ENCODE results near the gene CDH5. TPM values are rescaled to one million over a fixed set of nuclear protein-coding genes. Genes with fewer than 3 reads are reported as not detected.
A peak's percentile ranks its signal among the peaks of the same experiment; 100 is the strongest.

The CDH5 gene
- total and polyA plus RNA-seq, 2 of the 13 experiments (the other 11 are each of a cell fraction or from before 2014, with no cell fraction given) = 0.71 to 1.1 TPM

DNA sequence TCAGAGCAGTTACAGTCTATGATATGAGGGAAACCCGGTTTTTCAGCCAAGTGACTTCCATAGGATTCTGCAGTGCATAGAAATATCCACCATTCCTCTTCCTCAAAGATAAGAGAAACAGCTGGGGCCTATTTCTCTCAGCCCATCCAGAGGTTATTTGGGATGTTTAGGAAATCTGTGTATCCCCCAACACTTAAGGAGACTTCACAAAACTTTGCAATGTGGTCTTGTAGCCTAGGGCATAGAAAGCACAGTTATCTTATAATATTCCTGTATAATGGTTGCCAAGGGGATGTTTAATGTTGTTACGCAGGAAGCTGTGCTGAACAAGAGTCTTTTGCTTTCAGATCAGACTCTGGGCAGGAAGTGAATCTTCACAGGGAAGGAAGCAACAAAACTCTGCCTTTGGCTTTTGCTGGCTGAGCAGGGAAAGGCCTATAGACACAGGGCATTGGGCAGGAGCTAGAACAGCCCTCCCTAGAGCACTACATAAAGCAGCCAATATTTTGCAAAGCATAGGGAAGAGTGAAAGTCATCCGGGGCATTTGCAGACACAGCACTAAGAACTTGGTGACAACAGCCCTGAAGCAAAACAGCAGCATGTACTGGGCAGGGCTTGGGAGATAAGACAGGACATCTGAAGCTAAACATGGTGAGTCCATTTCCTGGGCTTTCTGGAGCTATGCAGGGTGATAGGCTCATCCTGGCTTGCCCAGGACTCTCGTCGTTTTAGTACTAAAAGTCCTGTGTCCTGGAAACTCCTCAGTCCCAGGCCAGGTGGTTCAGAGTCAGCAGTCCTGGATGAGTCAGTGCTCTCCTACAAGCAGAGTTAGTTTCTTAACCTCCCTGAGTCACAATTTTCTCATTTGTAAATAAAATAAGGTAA lies 41.9 kb downstream of the CDH5 start (continued):
- no peak for TF ChIP-seq ZNF577 (CRISPR knock-in tag; IDR thresholded peaks at IDR 0.05; ENCODE audit: borderline replicate concordance, low read depth)
- 0 out of 2 replicates have a peak, but pooled peaks have one; percentile 50 for TF ChIP-seq ZNF12 (CRISPR knock-in tag; IDR thresholded peaks at IDR 0.05)
- TF ChIP-seq PCBP1 (IDR thresholded peaks at IDR 0.05; ENCODE audit: borderline replicate concordance, low read depth, low read length) = no peak
- TF ChIP-seq RBM39 (IDR thresholded peaks at IDR 0.05; ENCODE audit: low read depth, low read length, poor library complexity, severe bottlenecking) = no peak
- no peak for TF ChIP-seq SNAI1 (CRISPR knock-in tag; IDR thresholded peaks at IDR 0.05; ENCODE audit: borderline replicate concordance)
- no peak for TF ChIP-seq NBN (conservative IDR thresholded peaks at IDR 0.05)
- TF ChIP-seq HIVEP1 (CRISPR knock-in tag; IDR thresholded peaks at IDR 0.05) = no peak
- TF ChIP-seq ZNF232 (CRISPR knock-in tag; IDR thresholded peaks at IDR 0.05; ENCODE audit: borderline replicate concordance) = no peak
- no peak for TF ChIP-seq STAG1 (CRISPR knock-in tag; IDR thresholded peaks at IDR 0.05)
- no peak for TF ChIP-seq TEAD2 (CRISPR knock-in tag; IDR thresholded peaks at IDR 0.05)
- TF ChIP-seq ZNF768 (CRISPR knock-in tag; IDR thresholded peaks at IDR 0.05) = no peak
- TF ChIP-seq JUNB (CRISPR knock-in tag; IDR thresholded peaks at IDR 0.05; ENCODE audit: borderline replicate concordance) = no peak
- no peak for TF ChIP-seq ELF4 (CRISPR knock-in tag; IDR thresholded peaks at IDR 0.05; ENCODE audit: borderline replicate concordance)
- peak; percentile 75; the same call in 1 of the 2 replicates for TF ChIP-seq ZNF33A (CRISPR knock-in tag; IDR thresholded peaks at IDR 0.05; ENCODE audit: borderline replicate concordance)
- TF ChIP-seq, protein P1, sequence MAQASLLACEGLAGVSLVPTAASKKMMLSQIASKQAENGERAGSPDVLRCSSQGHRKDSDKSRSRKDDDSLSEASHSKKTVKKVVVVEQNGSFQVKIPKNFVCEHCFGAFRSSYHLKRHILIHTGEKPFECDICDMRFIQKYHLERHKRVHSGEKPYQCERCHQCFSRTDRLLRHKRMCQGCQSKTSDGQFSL (CRISPR knock-in tag; IDR thresholded peaks at IDR 0.05) = no peak
- no peak for TF ChIP-seq RAD51 (IDR thresholded peaks at IDR 0.05; ENCODE audit: borderline replicate concordance)
- TF ChIP-seq, protein P2, sequence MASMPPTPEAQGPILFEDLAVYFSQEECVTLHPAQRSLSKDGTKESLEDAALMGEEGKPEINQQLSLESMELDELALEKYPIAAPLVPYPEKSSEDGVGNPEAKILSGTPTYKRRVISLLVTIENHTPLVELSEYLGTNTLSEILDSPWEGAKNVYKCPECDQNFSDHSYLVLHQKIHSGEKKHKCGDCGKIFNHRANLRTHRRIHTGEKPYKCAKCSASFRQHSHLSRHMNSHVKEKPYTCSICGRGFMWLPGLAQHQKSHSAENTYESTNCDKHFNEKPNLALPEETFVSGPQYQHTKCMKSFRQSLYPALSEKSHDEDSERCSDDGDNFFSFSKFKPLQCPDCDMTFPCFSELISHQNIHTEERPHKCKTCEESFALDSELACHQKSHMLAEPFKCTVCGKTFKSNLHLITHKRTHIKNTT (CRISPR knock-in tag; IDR thresholded peaks at IDR 0.05) = no peak
- TF ChIP-seq PHF20 (CRISPR knock-in tag; IDR thresholded peaks at IDR 0.05) = peak; percentile 63; the same call in 1 of the 2 replicates
- no peak for TF ChIP-seq ZBTB20 (CRISPR knock-in tag; IDR thresholded peaks at IDR 0.05; ENCODE audit: borderline replicate concordance, low read depth)
- no peak for TF ChIP-seq ZNF256 (CRISPR knock-in tag; conservative IDR thresholded peaks at IDR 0.05)
- no peak for TF ChIP-seq ATF1 (CRISPR knock-in tag; IDR thresholded peaks at IDR 0.05)
- TF ChIP-seq, protein P3, sequence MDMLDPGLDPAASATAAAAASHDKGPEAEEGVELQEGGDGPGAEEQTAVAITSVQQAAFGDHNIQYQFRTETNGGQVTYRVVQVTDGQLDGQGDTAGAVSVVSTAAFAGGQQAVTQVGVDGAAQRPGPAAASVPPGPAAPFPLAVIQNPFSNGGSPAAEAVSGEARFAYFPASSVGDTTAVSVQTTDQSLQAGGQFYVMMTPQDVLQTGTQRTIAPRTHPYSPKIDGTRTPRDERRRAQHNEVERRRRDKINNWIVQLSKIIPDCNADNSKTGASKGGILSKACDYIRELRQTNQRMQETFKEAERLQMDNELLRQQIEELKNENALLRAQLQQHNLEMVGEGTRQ (IDR thresholded peaks at IDR 0.05; ENCODE audit: low read depth, low read length) = no peak
- TF ChIP-seq, protein P3 (CRISPR knock-in tag; IDR thresholded peaks at IDR 0.05; ENCODE audit: borderline replicate concordance) = no peak
- TF ChIP-seq, protein P4, sequence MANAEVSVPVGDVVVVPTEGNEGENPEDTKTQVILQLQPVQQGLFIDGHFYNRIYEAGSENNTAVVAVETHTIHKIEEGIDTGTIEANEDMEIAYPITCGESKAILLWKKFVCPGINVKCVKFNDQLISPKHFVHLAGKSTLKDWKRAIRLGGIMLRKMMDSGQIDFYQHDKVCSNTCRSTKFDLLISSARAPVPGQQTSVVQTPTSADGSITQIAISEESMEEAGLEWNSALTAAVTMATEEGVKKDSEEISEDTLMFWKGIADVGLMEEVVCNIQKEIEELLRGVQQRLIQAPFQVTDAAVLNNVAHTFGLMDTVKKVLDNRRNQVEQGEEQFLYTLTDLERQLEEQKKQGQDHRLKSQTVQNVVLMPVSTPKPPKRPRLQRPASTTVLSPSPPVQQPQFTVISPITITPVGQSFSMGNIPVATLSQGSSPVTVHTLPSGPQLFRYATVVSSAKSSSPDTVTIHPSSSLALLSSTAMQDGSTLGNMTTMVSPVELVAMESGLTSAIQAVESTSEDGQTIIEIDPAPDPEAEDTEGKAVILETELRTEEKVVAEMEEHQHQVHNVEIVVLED (CRISPR knock-in tag; IDR thresholded peaks at IDR 0.05; ENCODE audit: borderline replicate concordance) = 0 out of 2 replicates have a peak, but pooled peaks have one; percentile 27
- TF ChIP-seq, protein P5, sequence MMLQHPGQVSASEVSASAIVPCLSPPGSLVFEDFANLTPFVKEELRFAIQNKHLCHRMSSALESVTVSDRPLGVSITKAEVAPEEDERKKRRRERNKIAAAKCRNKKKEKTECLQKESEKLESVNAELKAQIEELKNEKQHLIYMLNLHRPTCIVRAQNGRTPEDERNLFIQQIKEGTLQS (CRISPR knock-in tag; IDR thresholded peaks at IDR 0.05) = 0 out of 2 replicates have a peak, but pooled peaks have one; percentile 36

Data from HepG2 (cell line).